ENCODE results near the gene SPNS2.

SPNS2 gene

GRCh38 chr17:4583206-4583605, 84.5 kb downstream of the SPNS2 start:
- DNase-seq (ENCODE audit: extremely low spot score, insufficient read length, low read depth) = no peak
- FAIRE-seq = no peak

GRCh38 chr17:4583782-4584100, 85.1 kb downstream of the SPNS2 start:
- DNase-seq (ENCODE audit: extremely low spot score, insufficient read length, low read depth) (no peak), FAIRE-seq (no peak)

GRCh38 chr17:4584101-4584916, 85.6 kb downstream of the SPNS2 start, which contains the start of gene SMTNL2:
Gene SMTNL2, plus strand, starts transcription at chr17:4584529. Its CDS starts 77 bp downstream, at chr17:4584606.
- FAIRE-seq (no peak), DNase-seq (ENCODE audit: extremely low spot score, insufficient read length, low read depth) (no peak)

GRCh38 chr17:4584917-4585637, 86.4 kb downstream of the SPNS2 start:
- DNase-seq (ENCODE audit: extremely low spot score, insufficient read length, low read depth) (no peak), FAIRE-seq (no peak)

- no peak for DNase-seq (ENCODE audit: extremely low spot score, insufficient read length, low read depth)
- no peak for FAIRE-seq
Observed at GRCh38 chr17:4585638-4585994, 86.9 kb downstream of the SPNS2 start.

- no peak for FAIRE-seq
- DNase-seq (ENCODE audit: extremely low spot score, insufficient read length, low read depth) = no peak
Observed at GRCh38 chr17:4586043-4586442, 87.4 kb downstream of the SPNS2 start.

- DNase-seq (ENCODE audit: extremely low spot score, insufficient read length, low read depth) = no peak
- no peak for FAIRE-seq
Observed at GRCh38 chr17:4587195-4587594, 88.5 kb downstream of the SPNS2 start.

GRCh38 chr17:4587803-4588202, 89.1 kb downstream of the SPNS2 start:
- FAIRE-seq (no peak), DNase-seq (ENCODE audit: extremely low spot score, insufficient read length, low read depth) (no peak)

GRCh38 chr17:4588391-4588790, 89.7 kb downstream of the SPNS2 start:
- no peak for FAIRE-seq
- DNase-seq (ENCODE audit: extremely low spot score, insufficient read length, low read depth) = no peak

Measured in GM18507 (cell line).